ENCODE measurements around the gene FAM200B.

Gene FAM200B

GRCh38 chr4:15681372-15682241, at the start of gene FAM200B:
Gene FAM200B (plus strand): TSS chr4:15681827. CDS start chr4:15686978, 5,151 bp downstream.
- DNase-seq (ENCODE audit: low read depth) = peak; percentile 90

GRCh38 chr4:15636818-15637217, 44.8 kb upstream of the FAM200B start:
- DNase-seq (ENCODE audit: low read depth) = no peak

- no peak for DNase-seq (ENCODE audit: low read depth)
Observed at GRCh38 chr4:15638418-15638817, 43.2 kb upstream of the FAM200B start.

GRCh38 chr4:15648600-15648999, 33.0 kb upstream of the FAM200B start:
- no peak for DNase-seq (ENCODE audit: low read depth)

- peak; percentile 29 for DNase-seq (ENCODE audit: low read depth)
Observed at GRCh38 chr4:15649914-15650545, 31.6 kb upstream of the FAM200B start.

GRCh38 chr4:15651676-15652075, 30.0 kb upstream of the FAM200B start:
- DNase-seq (ENCODE audit: low read depth) = no peak

GRCh38 chr4:15652191-15652590, 29.4 kb upstream of the FAM200B start:
- DNase-seq (ENCODE audit: low read depth) = no peak

GRCh38 chr4:15652841-15653240, 28.8 kb upstream of the FAM200B start:
- no peak for DNase-seq (ENCODE audit: low read depth)

GRCh38 chr4:15653420-15653819, 28.2 kb upstream of the FAM200B start:
- no peak for DNase-seq (ENCODE audit: low read depth)

- DNase-seq (ENCODE audit: low read depth) = no peak
Observed at GRCh38 chr4:15653864-15654592, 27.6 kb upstream of the FAM200B start.

GRCh38 chr4:15654593-15655222, 26.9 kb upstream of the FAM200B start:
- DNase-seq (ENCODE audit: low read depth) = peak; percentile 19

GRCh38 chr4:15655223-15656037, 26.2 kb upstream of the FAM200B start, which contains the start of gene FBXL5:
Gene FBXL5 (minus strand): TSS chr4:15655357. CDS start chr4:15655287, 70 bp downstream.
- DNase-seq (ENCODE audit: low read depth) = peak; percentile 81

- DNase-seq (ENCODE audit: low read depth) = no peak
Observed at GRCh38 chr4:15656038-15656470, 25.6 kb upstream of the FAM200B start.

- no peak for DNase-seq (ENCODE audit: low read depth)
Observed at GRCh38 chr4:15657366-15657765, 24.3 kb upstream of the FAM200B start.

GRCh38 chr4:15658136-15658770, 23.4 kb upstream of the FAM200B start:
- DNase-seq (ENCODE audit: low read depth) = no peak

GRCh38 chr4:15658781-15659180, 22.8 kb upstream of the FAM200B start:
- no peak for DNase-seq (ENCODE audit: low read depth)

GRCh38 chr4:15659768-15660570, 21.7 kb upstream of the FAM200B start:
- DNase-seq (ENCODE audit: low read depth) = no peak

- no peak for DNase-seq (ENCODE audit: low read depth)
Observed at GRCh38 chr4:15665753-15666365, 15.8 kb upstream of the FAM200B start.

- no peak for DNase-seq (ENCODE audit: low read depth)
Observed at GRCh38 chr4:15667006-15667405, 14.6 kb upstream of the FAM200B start.
